PFSK-1 (cell line): ENCODE data around the gene MSI2.

ENCODE experiments used
- POLR2AphosphoS5 ChIP-seq: IDR thresholded peaks from 2 replicates; pipeline ENCODE4 v1.6.1; 2012; ENCODE audit warnings: low read depth, mild to moderate bottlenecking, control low read depth, low read length, moderate library complexity
- SIN3A ChIP-seq: IDR thresholded peaks from 2 replicates; pipeline ENCODE4 v1.6.1; 2012; ENCODE audit warnings: mild to moderate bottlenecking, low read length, moderate library complexity, borderline replicate concordance; ENCODE audit not compliant: insufficient read depth
- TAF1 ChIP-seq: IDR thresholded peaks from 2 replicates; pipeline ENCODE4 v1.6.1; 2012; ENCODE audit warnings: low read length, control low read depth, borderline replicate concordance; ENCODE audit not compliant: insufficient read depth

DNA sequence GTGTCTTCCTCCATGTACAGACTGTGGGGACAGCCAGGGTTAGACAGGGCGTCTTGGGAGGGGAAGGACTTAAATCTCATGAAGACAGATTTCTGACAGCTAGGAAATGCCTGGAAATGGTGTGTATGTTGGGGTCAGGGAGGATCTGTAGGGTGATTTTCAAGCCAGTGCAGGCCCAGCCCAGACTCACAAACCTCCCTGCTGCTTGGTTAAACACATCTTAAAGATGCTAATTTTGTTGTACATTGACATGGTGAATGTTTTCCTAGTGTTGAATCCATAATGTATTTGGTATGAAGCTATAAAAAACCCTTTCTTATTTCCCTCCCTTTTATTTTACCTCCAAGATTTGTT lies 250.4 kb downstream of the MSI2 start:
- no peak for TF ChIP-seq TAF1
- TF ChIP-seq POLR2AphosphoS5 = no peak
- TF ChIP-seq SIN3A = no peak
